Esophagus (tissue), 2 donors: Measurements from ENCODE around the gene ADAMTS18. TPM values are rescaled to one million over a fixed set of nuclear protein-coding genes. Genes with fewer than 3 reads are reported as not detected.
"Not testable (repeated sequence)": the region's sequence is repeated elsewhere in the genome, so short reads cannot be mapped to it uniquely, and the experiment has no call there.

Experiments
- H3K27ac ChIP-seq, 2 donors: one replicate each; pipeline ENCODE4 v1.5.1; 2013; ENCODE audit warnings: low read depth in 2 of 2, mild to moderate bottlenecking in 2 of 2, inconsistent platforms in 1 of 2, low read length in 1 of 2, moderate library complexity in 1 of 2
- H3K27me3 ChIP-seq, 2 donors: one replicate each; pipeline ENCODE4 v1.6.1; 2013; ENCODE audit warnings: low read length in 2 of 2, control low read depth in 1 of 2, mild to moderate bottlenecking in 1 of 2; ENCODE audit not compliant: insufficient read depth in 2 of 2, control insufficient read depth in 1 of 2
- H3K36me3 ChIP-seq, 2 donors: one replicate each; pipeline ENCODE4 v1.6.1; 2013; ENCODE audit warnings: low read length in 1 of 2; ENCODE audit not compliant: control insufficient read depth in 2 of 2, insufficient read depth in 2 of 2
- H3K4me1 ChIP-seq, 2 donors: one replicate each; pipeline ENCODE4 v1.6.1; 2013; ENCODE audit warnings: low read length in 1 of 2; ENCODE audit not compliant: control insufficient read depth in 2 of 2, insufficient read depth in 2 of 2
- H3K4me3 ChIP-seq, 2 donors: one replicate each; pipeline ENCODE4 v1.5.1; 2013; ENCODE audit warnings: low read length in 2 of 2, mild to moderate bottlenecking in 2 of 2, low read depth in 1 of 2, moderate library complexity in 1 of 2
- H3K9me3 ChIP-seq, 2 donors: one replicate each; pipeline ENCODE4 v1.6.1; 2013; ENCODE audit warnings: mild to moderate bottlenecking in 2 of 2, low read depth in 1 of 2, low read length in 1 of 2, moderate library complexity in 1 of 2; ENCODE audit not compliant: control insufficient read depth in 2 of 2, insufficient read depth in 1 of 2
- WGBS, 2 donors: extraction: QIAGEN DNeasy Blood & Tissue Kit; methylation state at CpG; one replicate each; pipeline ENCODE4 v1.1.7; 2013; 5-methylcytosine and 5-hydroxymethylcytosine counted together
- polyA plus RNA-seq, 2 donors: library from polyadenylated mRNA; stranded (reverse); fragments of 200-250 nt; gene quantifications; one replicate each; pipeline ENCODE4 v1.2.3, GENCODE V29; 2013
- donor health status: healthy with polysubstance abuse.
- donor health status: Bipolar disorder and iron deficiency.

The ADAMTS18 gene
- polyA plus RNA-seq, 2 donors = under 0.01 to 0.02 TPM

DNA sequence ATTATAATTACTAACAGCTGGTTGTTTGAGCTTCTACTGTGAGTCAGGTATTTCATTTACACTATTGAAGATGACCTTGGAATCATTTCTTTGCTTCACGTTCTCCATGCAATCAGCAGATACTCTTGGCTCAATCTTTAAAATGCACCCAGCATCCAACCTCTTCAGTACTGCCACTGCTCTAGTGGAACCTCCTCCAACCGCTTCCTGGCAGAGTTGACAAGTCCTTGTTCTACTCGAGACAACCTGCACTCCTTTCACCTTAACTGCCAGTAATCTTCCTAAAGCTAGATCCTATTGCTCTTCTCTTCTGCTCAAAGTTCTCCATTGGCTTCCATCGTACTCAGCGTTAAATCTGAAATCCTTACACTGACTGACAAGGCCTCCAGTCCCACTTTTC lies 149.2 kb downstream of the ADAMTS18 start:
- 82 to 84% methylated on average over 5 of the region's 5 CpGs for WGBS, 2 donors
- Histone ChIP-seq H3K9me3 (no peaks in the 10 kb centered on the region), H3K27ac (no peak overlapping the region), H3K4me1 (no peaks in the 10 kb centered on the region), H3K36me3 (no peaks in the 10 kb centered on the region), H3K4me3 (no peak overlapping the region), H3K27me3 (no peaks in the 10 kb centered on the region)

DNA sequence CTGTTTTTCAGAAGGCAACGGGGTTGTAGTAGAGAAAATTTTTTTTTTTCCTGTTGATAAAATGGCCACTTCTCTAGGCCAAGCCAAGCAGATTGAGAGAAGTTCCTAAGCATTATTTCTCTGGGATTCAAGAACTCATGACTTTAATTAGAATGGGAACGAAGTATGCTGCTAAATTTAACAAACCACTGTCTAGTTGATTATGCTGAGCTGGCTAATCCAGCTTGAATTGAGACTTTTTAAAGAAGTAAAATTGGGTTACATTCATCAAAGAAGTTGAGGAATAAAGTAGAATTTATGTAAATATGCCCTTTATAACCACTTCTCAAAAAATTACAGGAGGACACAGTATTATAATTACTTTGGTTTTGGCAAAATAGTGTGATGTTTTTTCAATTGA lies 152.5 kb downstream of the ADAMTS18 start:
- H3K36me3 ChIP-seq = no peaks in the 10 kb centered on the region

DNA sequence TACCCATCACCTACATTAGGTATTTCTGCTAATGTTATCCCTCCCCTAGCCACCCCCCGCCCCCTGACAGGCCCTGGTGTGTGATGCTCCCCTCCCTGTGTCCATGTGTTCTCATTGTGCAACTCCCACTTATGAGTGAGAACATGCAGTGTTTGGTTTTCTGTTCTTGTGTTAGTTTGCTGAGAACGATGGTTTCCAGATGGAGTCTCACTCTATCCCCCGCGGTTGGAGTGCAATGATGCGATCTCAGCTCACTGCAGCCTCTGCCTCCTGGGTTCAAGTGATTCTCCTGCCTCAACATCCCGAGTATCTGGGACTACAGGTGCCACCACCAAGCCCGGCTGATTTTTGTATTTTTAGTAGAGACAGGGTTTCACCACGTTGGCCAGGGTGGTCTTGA lies 155.5 kb downstream of the ADAMTS18 start:
- H3K27me3 ChIP-seq, H3K4me3 ChIP-seq, H3K9me3 ChIP-seq, H3K4me1 ChIP-seq, H3K27ac ChIP-seq, H3K36me3 ChIP-seq: not testable (repeated sequence)
- WGBS, 2 donors = 68% methylated on average over 8 of the region's 8 CpGs

More for the DNA sequence above, 152.5 kb downstream of the ADAMTS18 start:
- H3K27me3 ChIP-seq = no peaks in the 10 kb centered on the region
- H3K27ac ChIP-seq = no peak overlapping the region
- WGBS, 2 donors = 45 to 65% methylated on average over 2 of the region's 2 CpGs
- H3K4me1 ChIP-seq = no peaks in the 10 kb centered on the region
- no peak overlapping the region for H3K4me3 ChIP-seq
- H3K9me3 ChIP-seq = no peaks in the 10 kb centered on the region

DNA sequence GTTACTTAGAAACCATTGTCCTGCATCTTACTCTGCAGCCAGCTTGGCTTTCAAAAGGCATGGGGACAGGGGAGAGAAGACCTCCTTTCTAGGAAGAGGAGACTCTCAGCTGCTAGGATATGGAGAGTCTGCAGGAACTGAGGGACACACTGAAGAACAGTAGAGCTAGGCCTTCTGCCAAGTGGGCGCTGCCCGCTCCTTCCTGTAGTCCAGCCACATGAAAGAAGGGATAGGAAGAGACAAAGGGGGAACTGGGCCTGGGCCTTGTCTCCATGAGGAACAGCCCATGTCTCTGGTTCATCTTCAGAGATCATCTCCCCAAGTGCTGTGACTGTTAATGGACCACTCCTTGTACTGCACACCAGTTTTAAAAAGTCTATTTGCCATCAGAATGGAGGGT lies 157.3 kb downstream of the ADAMTS18 start:
- H3K27me3 ChIP-seq = no peaks in the 10 kb centered on the region
- 85 to 94% methylated on average over 2 of the region's 2 CpGs for WGBS, 2 donors
- H3K36me3 ChIP-seq = no peaks in the 10 kb centered on the region
- H3K4me3 ChIP-seq = no peak overlapping the region
- no peaks in the 10 kb centered on the region for H3K4me1 ChIP-seq
- no peaks in the 10 kb centered on the region for H3K9me3 ChIP-seq
- H3K27ac ChIP-seq = no peak overlapping the region

DNA sequence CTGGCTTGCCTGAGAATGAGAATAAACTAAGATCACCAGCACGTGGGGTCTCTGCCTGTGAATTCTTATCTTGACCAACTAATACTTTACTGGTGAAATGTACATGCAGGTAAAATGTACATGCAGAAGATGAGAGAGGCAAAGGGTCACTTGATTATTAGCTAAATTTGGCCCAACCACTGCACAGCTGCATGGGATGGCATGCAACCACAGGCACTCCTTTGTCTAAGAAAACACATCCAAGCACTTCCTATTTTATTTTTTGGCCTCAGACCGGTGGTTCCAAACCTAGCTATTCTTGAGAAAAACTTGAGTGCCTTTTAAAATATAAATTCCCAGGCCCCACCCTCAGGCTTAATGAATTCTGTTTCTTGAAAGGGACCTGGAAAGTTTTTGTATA lies 157.7 kb downstream of the ADAMTS18 start:
- Histone ChIP-seq H3K27me3 (no peaks in the 10 kb centered on the region), H3K36me3 (no peaks in the 10 kb centered on the region), H3K27ac (no peak overlapping the region), H3K4me1 (no peaks in the 10 kb centered on the region), H3K4me3 (no peak overlapping the region), H3K9me3 (no peaks in the 10 kb centered on the region)
- WGBS, 2 donors = 64 to 65% methylated on average over 2 of the region's 2 CpGs

DNA sequence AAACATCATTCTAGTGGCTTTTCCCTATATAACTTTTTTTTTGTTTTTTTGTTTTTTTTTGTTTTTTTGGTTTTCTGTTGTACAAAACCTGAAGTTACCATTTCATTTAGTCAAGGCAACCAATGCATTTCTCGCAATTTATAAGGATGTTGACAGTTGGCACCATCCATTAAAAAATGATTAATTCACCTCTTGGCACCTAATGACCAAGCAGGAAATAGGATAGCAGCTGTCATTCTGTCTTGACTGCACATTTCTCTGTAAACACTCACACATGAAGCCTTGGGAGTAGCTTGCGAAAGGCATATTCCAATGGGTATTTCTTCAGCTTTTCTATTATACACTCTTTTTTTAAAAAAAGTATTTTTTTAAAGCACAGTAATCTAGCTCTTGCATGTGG lies 158.2 kb downstream of the ADAMTS18 start:
- no peaks in the 10 kb centered on the region for H3K4me1 ChIP-seq
- 85 to 93% methylated on average over 2 of the region's 2 CpGs for WGBS, 2 donors
- H3K27me3 ChIP-seq = no peaks in the 10 kb centered on the region
- no peaks in the 10 kb centered on the region for H3K9me3 ChIP-seq
- no peaks in the 10 kb centered on the region for H3K36me3 ChIP-seq
- no peak overlapping the region for H3K27ac ChIP-seq
- no peak overlapping the region for H3K4me3 ChIP-seq

DNA sequence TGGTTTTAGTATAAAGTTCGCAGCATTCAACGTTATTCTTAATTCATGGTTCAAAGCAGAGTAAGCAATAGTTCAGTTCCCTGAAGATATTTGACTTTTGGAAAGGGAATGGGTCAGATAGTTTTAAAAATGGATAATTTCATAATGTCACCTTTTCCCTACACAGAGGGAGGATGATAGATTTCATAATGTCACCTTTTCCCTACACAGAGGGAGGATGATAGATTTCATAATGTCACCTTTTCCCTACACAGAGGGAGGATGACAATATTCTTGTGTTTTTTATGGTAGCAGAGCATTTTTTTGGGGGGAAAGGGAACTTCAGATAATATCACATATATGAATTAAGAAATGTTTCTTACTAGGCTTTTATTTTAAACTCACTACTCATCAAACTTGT lies 159.5 kb downstream of the ADAMTS18 start:
- 80 to 91% methylated on average over 2 of the region's 2 CpGs for WGBS, 2 donors
- not testable (repeated sequence) for H3K27me3 ChIP-seq, H3K9me3 ChIP-seq, H3K27ac ChIP-seq, H3K4me1 ChIP-seq, H3K36me3 ChIP-seq, H3K4me3 ChIP-seq

DNA sequence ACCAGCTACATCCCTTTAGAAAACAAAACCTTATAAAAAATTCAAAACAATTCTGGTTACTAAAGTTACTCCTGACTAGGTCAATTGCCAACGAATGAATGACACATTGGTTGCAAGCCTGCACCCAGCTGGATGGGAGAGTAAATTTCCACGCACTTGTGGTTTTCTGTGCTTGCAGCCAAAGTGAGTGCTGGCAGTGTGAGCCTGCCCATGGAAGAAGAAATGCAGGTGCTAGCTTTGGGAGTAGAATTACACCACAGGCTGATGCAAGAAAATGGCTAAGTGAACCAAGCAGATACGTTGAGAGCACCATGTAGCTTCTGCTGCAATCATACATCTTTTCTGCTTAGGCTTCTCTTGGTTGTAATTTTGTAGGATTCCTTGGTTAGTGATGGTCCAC lies 161.0 kb downstream of the ADAMTS18 start:
- no peaks in the 10 kb centered on the region for H3K36me3 ChIP-seq
- H3K4me1 ChIP-seq = no peaks in the 10 kb centered on the region
- H3K27ac ChIP-seq = no peak overlapping the region
- H3K4me3 ChIP-seq = no peak overlapping the region
- no peaks in the 10 kb centered on the region for H3K27me3 ChIP-seq
- peaks cover 0 to 5% of the 10 kb centered on the region in 2 donors for H3K9me3 ChIP-seq
- WGBS, 2 donors = 46 to 56% methylated on average over 3 of the region's 3 CpGs

DNA sequence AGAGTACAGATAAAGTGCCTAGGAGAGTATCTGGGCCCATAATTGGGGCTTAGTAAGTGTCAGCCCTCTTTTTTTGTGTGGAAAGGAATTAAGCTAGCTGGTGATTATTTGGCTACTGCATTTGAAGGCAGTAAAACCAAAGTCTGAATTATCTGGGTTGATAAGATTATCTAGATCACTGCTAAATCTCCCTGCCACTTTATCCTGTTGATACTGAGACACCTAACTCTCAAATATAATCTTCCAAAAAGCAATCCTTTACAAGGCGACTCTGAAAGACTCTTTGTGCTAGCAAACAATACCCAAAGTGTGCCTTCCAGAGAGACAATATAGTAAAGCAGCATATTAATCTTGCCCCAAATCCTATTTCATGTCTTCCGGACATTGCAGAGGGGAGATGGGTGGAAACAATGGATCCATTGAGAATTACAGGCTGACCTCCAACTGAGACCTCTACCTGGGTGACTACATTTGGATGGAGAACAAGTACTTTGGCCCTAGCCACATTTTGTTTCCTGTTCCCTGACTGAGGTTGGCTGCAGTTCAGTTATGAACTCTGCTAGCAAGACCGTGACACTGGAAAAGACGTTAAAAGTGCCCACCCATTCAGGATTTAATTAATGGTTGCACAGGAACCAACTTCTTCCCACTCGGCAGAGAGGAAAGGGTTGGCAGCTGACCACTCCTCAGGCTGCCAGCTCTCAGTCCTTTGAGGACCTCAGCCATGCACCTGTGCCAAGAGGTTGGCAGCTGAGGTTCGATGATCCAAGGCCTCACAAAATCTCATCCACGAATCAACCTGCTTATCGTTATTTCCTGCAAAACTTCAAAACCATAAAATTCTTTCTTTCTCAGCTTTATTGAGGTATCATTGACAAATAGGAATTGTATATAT lies 163.1 kb downstream of the ADAMTS18 start:
- 61 to 65% methylated on average over 8 of the region's 8 CpGs for WGBS, 2 donors
- no peak overlapping the region for H3K27ac ChIP-seq

DNA sequence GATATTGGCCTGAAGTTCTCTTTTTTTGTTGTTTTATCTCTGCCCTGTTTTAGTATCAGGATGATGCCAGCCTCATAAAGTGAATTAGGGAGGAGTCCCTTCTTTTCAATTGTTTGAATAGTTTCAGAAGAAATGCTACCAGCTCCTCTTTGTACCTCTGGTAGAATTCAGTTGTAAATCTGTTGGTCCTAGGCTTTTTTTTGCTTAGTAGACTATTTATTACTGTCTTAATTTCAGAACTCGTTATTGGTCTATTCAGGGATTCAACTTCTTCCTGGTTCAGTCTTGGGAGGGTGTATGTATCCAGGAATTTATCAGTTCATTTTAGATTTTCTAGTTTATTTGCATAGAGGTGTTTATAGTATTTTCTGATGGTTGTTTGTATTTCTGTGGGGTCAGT lies 168.6 kb downstream of the ADAMTS18 start:
- 72 to 82% methylated on average over 1 of the region's 1 CpG for WGBS, 2 donors
- H3K9me3 ChIP-seq, H3K4me1 ChIP-seq, H3K36me3 ChIP-seq, H3K27me3 ChIP-seq, H3K4me3 ChIP-seq, H3K27ac ChIP-seq: not testable (repeated sequence)

More for the DNA sequence above, 163.1 kb downstream of the ADAMTS18 start:
- peaks cover 0 to 5% of the 10 kb centered on the region in 2 donors for H3K9me3 ChIP-seq
- H3K27me3 ChIP-seq = no peaks in the 10 kb centered on the region
- H3K4me3 ChIP-seq = no peak overlapping the region
- H3K36me3 ChIP-seq = no peaks in the 10 kb centered on the region
- H3K4me1 ChIP-seq = no peaks in the 10 kb centered on the region
